Neuronal stem cell (in vitro differentiated cells): ENCODE measurements around the gene GCN1.
A peak's percentile ranks its signal among the peaks of the same experiment; 100 is the strongest.
"Not testable (repeated sequence)": the region's sequence is repeated elsewhere in the genome, so short reads cannot be mapped to it uniquely, and the experiment has no call there.

ENCODE experiments used
- DNase-seq: peaks from one replicate; pipeline ENCODE4 v3.0.0-alpha.2; 2013; ENCODE audit warnings: low spot score
- H2AFZ ChIP-seq: one replicate; pipeline ENCODE4 v1.6.1; 2013; ENCODE audit warnings: mild to moderate bottlenecking, low read length, inconsistent platforms
- H2AK5ac ChIP-seq: 2 replicates; pipeline ENCODE4 v1.6.1; 2013; ENCODE audit warnings: low read depth, mild to moderate bottlenecking, inconsistent platforms, low read length, moderate library complexity, mixed read lengths
- H2BK120ac ChIP-seq: 2 replicates; pipeline ENCODE4 v1.6.1; 2013; ENCODE audit warnings: low read depth, mild to moderate bottlenecking, inconsistent platforms, low read length, moderate library complexity, mixed read lengths
- H2BK12ac ChIP-seq: one replicate; pipeline ENCODE4 v1.6.1; 2013; ENCODE audit warnings: low read length, inconsistent platforms
- H2BK15ac ChIP-seq: 2 replicates; pipeline ENCODE4 v1.6.1; 2013; ENCODE audit warnings: mild to moderate bottlenecking, low read length, inconsistent platforms, mixed read lengths
- H2BK5ac ChIP-seq: one replicate; pipeline ENCODE4 v1.6.1; 2013; ENCODE audit warnings: inconsistent platforms, mild to moderate bottlenecking, low read length, moderate library complexity
- H3K14ac ChIP-seq: one replicate; pipeline ENCODE4 v1.6.1; 2013; ENCODE audit warnings: low read length, inconsistent platforms
- H3K18ac ChIP-seq: 2 replicates; pipeline ENCODE4 v1.6.1; 2013; ENCODE audit warnings: low read length, inconsistent platforms
- H3K23ac ChIP-seq: 2 replicates; pipeline ENCODE4 v1.6.1; 2013; ENCODE audit warnings: low read depth, mild to moderate bottlenecking, mixed read lengths, low read length, inconsistent platforms; ENCODE audit not compliant: poor library complexity
- H3K27ac ChIP-seq: replicated peaks from 3 replicates; pipeline ENCODE4 v1.5.1; 2013; ENCODE audit warnings: low read length, inconsistent platforms
- H3K27me3 ChIP-seq, 3 experiments: 2 replicates each; pipeline ENCODE4 v1.6.1; 2013; ENCODE audit warnings: low read length in 3 of 3, mild to moderate bottlenecking in 2 of 3, inconsistent platforms in 1 of 3, low read depth in 1 of 3, mixed read lengths in 1 of 3, moderate library complexity in 1 of 3; ENCODE audit not compliant: control insufficient read depth in 3 of 3, insufficient read depth in 3 of 3
- H3K36me3 ChIP-seq, 2 donors: replicated peaks in 1 of 2; 2 replicates each; pipeline ENCODE4 v1.6.1; 2013; ENCODE audit warnings: low read length in 2 of 2; ENCODE audit not compliant: control insufficient read depth in 2 of 2, insufficient read depth in 2 of 2
- H3K4ac ChIP-seq: 2 replicates; pipeline ENCODE4 v1.6.1; 2013; ENCODE audit warnings: inconsistent platforms, mild to moderate bottlenecking, low read length, moderate library complexity
- H3K4me1 ChIP-seq, 2 donors: 1 replicate in 1 of 2; 2 replicates in 1 of 2; pipeline ENCODE4 v1.6.1; 2013; ENCODE audit warnings: low read length in 2 of 2, low read depth in 1 of 2; ENCODE audit not compliant: control insufficient read depth in 2 of 2, insufficient read depth in 1 of 2
- H3K4me2 ChIP-seq: one replicate; pipeline ENCODE4 v1.6.1; 2013; ENCODE audit warnings: mild to moderate bottlenecking, low read length, inconsistent platforms; ENCODE audit not compliant: insufficient read depth, poor library complexity, severe bottlenecking
- H3K4me3 ChIP-seq, 2 donors: 2 replicates each; pipeline ENCODE4 v1.5.1; 2013; ENCODE audit warnings: low read length in 2 of 2, mild to moderate bottlenecking in 2 of 2, inconsistent platforms in 1 of 2, moderate library complexity in 1 of 2
- H3K79me1 ChIP-seq: one replicate; pipeline ENCODE4 v1.6.1; 2013; ENCODE audit warnings: low read depth, mild to moderate bottlenecking, inconsistent platforms, low read length, moderate library complexity
- H3K9ac ChIP-seq: one replicate; pipeline ENCODE4 v1.6.1; 2013; ENCODE audit warnings: mild to moderate bottlenecking, low read depth, low read length, inconsistent platforms; ENCODE audit not compliant: poor library complexity
- H3K9me3 ChIP-seq, 2 donors: replicated peaks in 1 of 2; 2 replicates each; pipeline versions ENCODE3 to v1.6.1; 2013; ENCODE audit warnings: low read length in 2 of 2, mild to moderate bottlenecking in 2 of 2, inconsistent platforms in 1 of 2, low read depth in 1 of 2, mixed read lengths in 1 of 2, moderate library complexity in 1 of 2; ENCODE audit not compliant: control insufficient read depth in 2 of 2, insufficient read depth in 1 of 2
- H4K8ac ChIP-seq: one replicate; pipeline ENCODE4 v1.6.1; 2013; ENCODE audit warnings: low read depth, mild to moderate bottlenecking, inconsistent platforms, low read length, moderate library complexity
- H4K91ac ChIP-seq: one replicate; pipeline ENCODE4 v1.6.1; 2013; ENCODE audit warnings: low read length, low read depth, mild to moderate bottlenecking, inconsistent platforms; ENCODE audit not compliant: poor library complexity
- WGBS, 2 donors: extraction: QIAGEN DNeasy Blood & Tissue Kit; methylation state at CpG; one replicate each; pipeline ENCODE4 v1.1.7; 2013; ENCODE audit warnings: missing lambda C conversion rate in 2 of 2, mixed read lengths in 1 of 2; ENCODE audit not compliant: insufficient read length in 2 of 2, insufficient replicate concordance in 1 of 2; ENCODE audit errors: extremely low coverage in 2 of 2; 5-methylcytosine and 5-hydroxymethylcytosine counted together

Gene GCN1

DNA sequence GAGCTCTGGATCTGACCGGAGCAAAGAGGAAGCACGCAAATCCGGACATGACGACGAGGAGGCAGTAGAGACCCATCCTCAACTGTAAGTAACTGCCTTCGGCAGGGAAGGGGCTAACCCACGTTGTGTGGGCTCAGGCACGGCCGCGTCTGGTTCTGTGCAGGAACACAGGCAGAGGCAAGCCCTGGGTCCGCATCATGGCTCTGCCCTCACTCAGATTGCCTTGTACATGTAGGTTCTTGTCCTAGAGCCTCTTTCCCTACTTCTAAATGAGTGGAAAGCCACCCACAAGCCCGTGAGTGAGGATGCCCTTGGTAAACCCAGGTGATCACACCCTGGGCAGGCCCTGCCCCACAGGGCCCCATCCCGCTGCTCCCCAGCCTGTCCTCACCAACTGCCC is 15.3 kb upstream of the GCN1 start:
- Histone ChIP-seq H2BK5ac (no peak overlapping the region), H3K9me3 (peaks cover 0 to 1% of the 10 kb centered on the region in 2 donors), H3K4me1 (no peaks in the 10 kb centered on the region), H2BK12ac (no peak overlapping the region), H2BK120ac (no peak overlapping the region), H3K27ac (no peak overlapping the region), H2AK5ac (no peak overlapping the region), H3K23ac (no peak overlapping the region), H3K4me2 (no peak overlapping the region), H4K8ac (no peak overlapping the region), H3K14ac (no peak overlapping the region), H4K91ac (no peak overlapping the region), H2BK15ac (no peak overlapping the region), H3K4ac (no peak overlapping the region), H2AFZ (no peak overlapping the region), H3K18ac (no peak overlapping the region), H3K4me3 (peak overlapping the region in 1 of 2 donors; percentile 17), H3K79me1 (no peaks in the 10 kb centered on the region), H3K36me3 (peaks cover 43 to 79% of the 10 kb centered on the region in 2 donors), H3K27me3 (no peaks in the 10 kb centered on the region), H3K9ac (no peak overlapping the region)
- WGBS, 2 donors, result no CpG with 5 or more reads among the region's 13 CpGs
- DNase-seq, result no peak

- H3K4me2 ChIP-seq, result no peak overlapping the region
- no peak overlapping the region for H3K18ac ChIP-seq
- no peaks in the 10 kb centered on the region for H3K79me1 ChIP-seq
- H2BK120ac ChIP-seq, result no peak overlapping the region
- no peak overlapping the region for H2BK5ac ChIP-seq
- DNase-seq, result no peak
- H3K36me3 ChIP-seq, result peaks cover 25 to 56% of the 10 kb centered on the region in 2 donors
- peaks cover 0 to 1% of the 10 kb centered on the region in 2 donors for H3K9me3 ChIP-seq
- H2BK12ac ChIP-seq, result no peak overlapping the region
- H3K4ac ChIP-seq, result no peak overlapping the region
- no peak overlapping the region for H2AK5ac ChIP-seq
- no peak overlapping the region for H3K9ac ChIP-seq
- no peak overlapping the region for H2BK15ac ChIP-seq
- no peak overlapping the region for H3K27ac ChIP-seq
- no peak overlapping the region for H2AFZ ChIP-seq
- no peaks in the 10 kb centered on the region for H3K27me3 ChIP-seq
- no peak overlapping the region for H3K23ac ChIP-seq
- H3K4me3 ChIP-seq, result no peak overlapping the region
- H4K91ac ChIP-seq, result no peak overlapping the region
- no CpG with 5 or more reads among the region's 13 CpGs for WGBS, 2 donors
- no peak overlapping the region for H3K14ac ChIP-seq
- no peaks in the 10 kb centered on the region for H3K4me1 ChIP-seq
- no peak overlapping the region for H4K8ac ChIP-seq
Measured at GRCh38 chr12:120207227-120207626, 12.7 kb upstream of the GCN1 start.

DNA sequence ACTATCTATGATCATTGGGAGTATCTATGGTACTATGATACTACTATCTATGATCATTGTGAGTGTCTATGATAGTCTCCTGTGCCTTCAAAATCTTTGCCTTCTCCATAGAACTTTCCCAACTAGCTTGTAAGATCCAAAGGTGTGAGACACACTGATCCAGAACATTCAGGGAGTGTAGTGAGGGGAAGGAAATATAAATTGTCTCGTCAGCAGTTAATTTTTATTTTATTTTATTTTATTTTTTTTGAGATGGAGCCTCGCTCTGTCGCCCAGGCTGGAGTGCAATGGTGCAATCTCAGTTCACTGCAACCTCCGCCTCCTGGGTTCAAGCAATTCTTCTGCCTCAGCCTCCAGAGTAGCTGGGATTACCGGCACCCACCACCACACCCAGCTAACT is 12.3 kb upstream of the GCN1 start:
- H3K4me1 ChIP-seq, result not testable (repeated sequence)

DNA sequence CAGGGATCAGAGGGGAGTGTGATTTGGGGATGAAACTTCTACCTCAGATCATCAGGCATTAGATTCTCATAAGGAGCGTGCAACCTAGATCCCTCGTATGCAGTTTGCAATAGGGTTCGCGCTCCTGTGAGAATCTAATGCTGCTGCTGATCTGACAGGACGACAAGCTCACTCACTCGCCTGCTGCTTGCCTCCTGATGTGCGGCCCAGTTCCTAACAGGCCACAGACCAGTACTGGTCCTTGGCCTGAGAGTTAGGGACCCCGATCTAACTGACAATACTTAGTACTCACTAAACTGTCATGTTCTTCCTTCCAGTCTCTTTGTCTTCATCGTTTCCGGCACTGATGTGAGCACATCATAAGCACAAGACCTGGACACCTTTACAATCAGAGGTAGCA is 11.7 kb upstream of the GCN1 start:
- peak overlapping the region; percentile 44 for H3K23ac ChIP-seq
- H4K8ac ChIP-seq, result no peak overlapping the region
- H3K36me3 ChIP-seq, result peaks cover 16 to 46% of the 10 kb centered on the region in 2 donors
- no peak overlapping the region for H3K4me3 ChIP-seq
- H2AK5ac ChIP-seq, result no peak overlapping the region
- no peak for DNase-seq
- H3K79me1 ChIP-seq, result no peaks in the 10 kb centered on the region
- H3K14ac ChIP-seq, result no peak overlapping the region
- no peak overlapping the region for H2AFZ ChIP-seq
- H3K4ac ChIP-seq, result no peak overlapping the region
- H3K27me3 ChIP-seq, result no peaks in the 10 kb centered on the region
- H2BK120ac ChIP-seq, result no peak overlapping the region
- no peak overlapping the region for H4K91ac ChIP-seq
- peaks cover 0 to 2% of the 10 kb centered on the region in 2 donors for H3K4me1 ChIP-seq
- H3K4me2 ChIP-seq, result no peak overlapping the region
- H3K27ac ChIP-seq, result no peak overlapping the region
- no peak overlapping the region for H3K9ac ChIP-seq
- peaks cover 0 to 1% of the 10 kb centered on the region in 2 donors for H3K9me3 ChIP-seq
- H2BK15ac ChIP-seq, result no peak overlapping the region
- H2BK5ac ChIP-seq, result no peak overlapping the region
- no peak overlapping the region for H2BK12ac ChIP-seq
- WGBS, 2 donors, result no CpG with 5 or more reads among the region's 10 CpGs
- H3K18ac ChIP-seq, result no peak overlapping the region

More for the DNA sequence above, 12.3 kb upstream of the GCN1 start:
- DNase-seq, H2BK5ac ChIP-seq, H2BK120ac ChIP-seq, H3K9me3 ChIP-seq, H4K91ac ChIP-seq, H3K18ac ChIP-seq, H4K8ac ChIP-seq, H2BK15ac ChIP-seq, H3K79me1 ChIP-seq, H3K27ac ChIP-seq, H3K27me3 ChIP-seq, H3K9ac ChIP-seq, H2BK12ac ChIP-seq, H2AK5ac ChIP-seq, H3K4me3 ChIP-seq, H3K4ac ChIP-seq, H3K4me2 ChIP-seq, H3K23ac ChIP-seq, H3K14ac ChIP-seq, H2AFZ ChIP-seq: not testable (repeated sequence)
- H3K36me3 ChIP-seq, result peaks cover 20 to 52% of the 10 kb centered on the region in 2 donors
- no CpG with 5 or more reads among the region's 5 CpGs for WGBS, 2 donors
